Activated naive CD4-positive, alpha-beta T cell (primary cell): ENCODE data around the gene MAPRE2.

Experiments
- DNase-seq, 4 experiments: peaks; one replicate each; lab custom pipeline; 2025; lab: John Stamatoyannopoulos, UW

Gene MAPRE2

DNA sequence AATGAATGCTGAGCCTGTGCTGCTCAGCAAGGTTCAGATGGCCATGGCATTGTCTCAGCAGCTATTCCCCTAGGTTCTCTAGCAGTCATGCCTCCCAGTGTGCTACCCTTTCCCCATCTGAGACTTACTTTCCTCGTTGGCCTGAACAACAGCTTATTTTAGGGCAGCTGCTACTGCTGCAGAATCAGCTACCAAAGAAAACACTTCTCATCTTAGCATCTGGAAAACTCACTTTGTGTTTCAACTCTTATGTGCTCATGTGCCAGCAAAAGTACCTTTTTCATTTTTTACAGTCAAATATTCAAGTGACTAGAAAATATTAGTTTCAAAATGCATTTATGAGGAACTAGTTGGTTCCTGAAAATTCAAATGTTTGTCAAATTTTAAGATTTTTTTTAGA is 139.2 kb downstream of the MAPRE2 start:
- DNase-seq, result no peak

DNA sequence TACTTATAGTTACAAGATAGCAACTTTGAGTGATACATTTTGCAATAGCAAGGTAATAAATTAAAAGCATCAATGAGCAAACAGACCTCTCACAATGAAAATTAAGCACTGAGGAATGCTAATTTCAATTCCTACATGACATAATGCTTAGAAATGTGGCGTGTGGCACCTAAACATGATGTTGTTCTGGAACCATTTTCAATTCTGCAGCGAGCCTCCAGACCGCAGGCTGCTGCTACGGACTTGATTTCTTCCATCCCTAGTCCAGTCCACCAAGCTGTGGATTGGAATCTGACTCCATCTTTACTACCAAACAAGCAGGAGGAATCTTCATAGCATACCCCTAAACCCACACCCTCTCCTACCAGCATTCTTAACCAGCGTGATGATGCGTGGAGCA is 140.9 kb downstream of the MAPRE2 start:
- no peak for DNase-seq

DNA sequence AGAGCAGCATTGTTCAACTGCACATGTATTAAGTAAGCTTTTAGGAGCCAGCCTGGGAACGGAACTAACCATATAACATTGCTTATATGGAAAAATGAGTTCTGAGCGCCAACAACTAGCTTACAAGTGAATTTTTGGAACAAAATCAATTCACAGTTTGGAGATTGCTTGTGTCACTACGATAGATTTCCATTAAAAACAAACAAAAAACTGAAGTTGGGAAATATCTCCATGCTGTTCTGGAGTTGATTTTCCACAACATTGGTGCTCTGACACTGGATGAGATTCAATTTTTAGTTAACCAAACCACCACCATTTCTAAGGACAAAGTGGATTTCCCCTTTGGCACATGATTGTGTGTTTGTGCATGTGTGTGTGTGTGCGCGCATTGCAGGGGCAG is 142.7 kb downstream of the MAPRE2 start:
- no peak for DNase-seq

DNA sequence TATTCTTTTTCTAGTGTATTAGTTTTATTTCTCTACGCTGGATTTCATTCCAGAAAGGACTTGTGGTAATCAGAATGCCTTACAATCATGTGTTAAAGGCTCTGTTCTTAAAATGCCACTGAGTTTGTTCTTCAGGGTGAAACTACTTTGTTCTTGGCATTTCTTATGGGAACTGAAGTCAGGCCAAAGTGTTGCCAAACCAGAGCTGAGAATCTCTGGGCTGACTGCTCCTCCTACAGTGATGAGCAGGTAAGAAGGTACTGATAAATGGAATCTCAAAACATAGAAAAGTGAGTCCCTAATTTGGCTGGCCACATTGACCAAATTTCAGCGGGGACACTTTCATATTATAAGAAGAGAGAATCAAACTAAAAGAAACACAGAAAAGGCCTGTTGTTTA is 144.6 kb downstream of the MAPRE2 start:
- no peak for DNase-seq

DNA sequence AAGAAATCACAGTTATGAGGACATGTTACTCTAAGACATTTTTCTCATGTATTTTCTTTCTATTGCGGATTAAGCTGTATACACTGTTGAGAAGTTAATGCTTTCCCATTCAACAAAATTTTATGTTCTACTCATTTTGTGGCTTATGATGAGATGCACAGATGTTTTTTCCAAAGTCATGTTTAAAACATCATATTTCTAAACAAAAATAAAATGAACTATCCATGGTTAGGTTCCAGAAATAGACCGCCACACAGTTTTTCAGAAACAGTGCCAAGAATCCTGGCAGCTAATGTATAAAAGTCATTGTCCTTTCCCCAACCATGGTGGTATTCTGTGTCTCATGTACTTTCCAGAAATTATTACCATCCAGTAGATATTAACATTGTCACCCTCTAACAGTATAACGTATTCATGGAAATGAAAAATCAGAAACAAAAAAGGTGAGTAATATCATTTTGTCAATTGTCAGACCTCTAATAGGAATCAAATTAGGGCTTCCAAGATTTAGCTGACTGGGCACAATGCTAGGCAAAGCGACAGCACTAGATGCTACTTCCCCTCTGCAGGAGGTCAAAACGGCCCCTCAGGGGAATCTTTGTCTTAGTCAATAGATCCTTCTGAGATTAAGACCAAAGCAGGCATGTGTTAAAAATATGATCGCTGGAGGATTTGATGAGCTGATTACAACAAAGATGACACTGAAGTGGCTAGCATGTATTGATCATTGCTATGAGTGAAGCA is 145.2 kb downstream of the MAPRE2 start:
- no peak for DNase-seq

DNA sequence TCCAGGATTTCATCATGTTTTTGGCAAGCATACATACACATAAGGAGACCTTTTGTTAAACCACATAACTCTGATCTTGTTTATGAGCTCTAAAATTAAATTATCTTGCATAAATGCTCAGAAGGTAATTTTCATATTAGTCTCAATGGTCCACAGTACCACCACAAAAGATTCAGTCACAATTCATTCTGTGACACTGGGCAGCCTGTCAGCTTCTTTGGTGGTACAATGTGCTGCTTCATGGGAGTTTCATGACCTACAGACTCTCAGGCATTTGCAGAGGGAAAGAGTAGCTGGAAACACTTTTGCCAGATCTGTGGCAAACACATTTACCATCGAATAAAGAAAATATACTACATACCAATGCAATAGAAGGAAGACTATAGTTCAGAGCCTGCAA is 148.3 kb downstream of the MAPRE2 start:
- no peak for DNase-seq

DNA sequence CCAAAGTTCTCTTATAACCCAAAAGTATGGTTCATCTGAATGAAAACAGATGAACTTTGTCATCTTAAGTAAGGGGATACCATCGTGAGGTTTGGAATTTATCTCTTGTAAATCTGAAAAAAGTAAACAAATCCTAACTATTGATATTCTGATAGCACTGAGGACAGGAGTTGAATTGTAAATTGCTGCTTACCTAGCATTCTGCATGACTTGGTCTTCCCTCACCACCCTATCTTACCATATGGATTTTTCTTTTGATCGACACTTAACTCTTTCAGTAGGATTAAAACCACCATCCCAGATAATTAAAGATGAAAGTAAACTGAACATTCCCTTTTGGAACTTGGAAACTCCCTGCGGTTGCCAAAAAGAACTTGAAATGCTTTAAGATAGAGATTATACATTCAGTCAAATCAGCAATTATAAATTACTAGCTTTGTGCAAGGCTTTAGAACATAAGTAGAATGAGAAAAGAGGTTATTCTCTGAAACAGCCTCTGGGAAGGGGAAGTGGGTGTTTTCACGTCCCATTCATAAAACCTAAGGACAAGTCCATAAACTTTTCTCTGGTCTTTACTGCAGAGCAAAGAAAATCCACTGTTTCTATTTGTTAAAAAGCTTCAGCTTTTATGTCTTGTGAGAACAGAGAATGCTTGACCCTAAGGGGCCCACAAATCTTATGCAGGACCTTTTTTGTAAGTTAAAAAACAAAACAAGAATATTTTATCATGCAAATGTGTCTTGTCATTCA is 149.9 kb downstream of the MAPRE2 start:
- no peak for DNase-seq

DNA sequence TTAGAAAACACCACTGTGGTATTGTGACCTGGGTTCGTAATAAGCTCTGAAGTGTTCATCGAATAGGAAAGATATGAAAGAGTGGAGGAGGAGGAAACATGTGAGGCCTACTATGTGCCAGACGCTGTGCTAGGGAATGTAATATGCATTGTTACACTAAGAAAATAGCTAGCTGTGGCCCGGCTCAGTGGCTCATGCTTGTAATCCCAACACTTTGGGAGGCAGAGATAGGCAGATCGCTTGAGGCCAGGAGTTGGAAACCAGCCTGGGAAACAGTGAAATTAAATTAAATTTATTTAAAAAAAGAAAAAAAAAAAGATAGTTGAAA is 150.4 kb downstream of the MAPRE2 start:
- DNase-seq, result no peak

DNA sequence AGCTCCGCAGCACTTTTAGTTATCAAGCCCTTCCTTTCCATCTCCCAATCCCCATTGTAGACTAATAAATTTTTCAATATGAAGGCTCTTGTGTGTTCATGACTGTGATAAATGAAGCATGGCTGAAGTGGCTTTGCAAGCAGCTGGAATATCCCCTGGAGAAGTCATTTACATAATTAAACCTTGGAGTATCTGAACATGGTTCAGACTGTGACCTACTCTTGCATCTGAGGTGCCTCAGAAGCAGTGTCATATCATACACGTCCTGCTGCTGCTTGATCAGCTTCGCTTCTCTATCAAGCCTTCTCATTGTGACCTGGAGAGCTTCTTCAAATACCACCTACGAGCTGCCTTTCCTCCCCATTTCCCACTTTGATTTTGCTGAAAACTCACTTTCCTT is 151.2 kb downstream of the MAPRE2 start:
- no peak for DNase-seq
